Measurements from ENCODE around the gene CMIP.
"Not testable (repeated sequence)": the region's sequence is repeated elsewhere in the genome, so short reads cannot be mapped to it uniquely, and the experiment has no call there.

Gene CMIP

DNA sequence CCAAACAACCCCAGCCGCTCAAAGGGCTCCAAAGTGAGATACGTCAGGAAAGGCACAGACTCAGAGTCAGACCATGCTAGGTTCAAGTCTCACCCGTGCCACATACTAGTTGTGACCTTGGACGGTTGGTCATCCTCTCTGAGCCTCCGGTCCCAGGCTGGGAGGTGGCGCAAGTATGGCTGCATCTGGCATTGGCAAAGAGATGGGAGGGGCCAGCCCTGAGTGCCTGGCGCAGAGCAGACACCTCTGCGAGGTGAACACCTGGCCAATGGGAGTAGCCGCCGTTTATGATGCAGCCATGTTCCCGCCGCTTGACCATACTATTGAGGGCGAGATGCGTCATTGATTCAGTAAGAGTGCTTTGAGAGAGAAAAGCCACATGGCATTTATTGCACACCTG lies 236.7 kb downstream of the CMIP start:
- DNase-seq (ENCODE audit: low read depth in 2 of 2), result no peak

DNA sequence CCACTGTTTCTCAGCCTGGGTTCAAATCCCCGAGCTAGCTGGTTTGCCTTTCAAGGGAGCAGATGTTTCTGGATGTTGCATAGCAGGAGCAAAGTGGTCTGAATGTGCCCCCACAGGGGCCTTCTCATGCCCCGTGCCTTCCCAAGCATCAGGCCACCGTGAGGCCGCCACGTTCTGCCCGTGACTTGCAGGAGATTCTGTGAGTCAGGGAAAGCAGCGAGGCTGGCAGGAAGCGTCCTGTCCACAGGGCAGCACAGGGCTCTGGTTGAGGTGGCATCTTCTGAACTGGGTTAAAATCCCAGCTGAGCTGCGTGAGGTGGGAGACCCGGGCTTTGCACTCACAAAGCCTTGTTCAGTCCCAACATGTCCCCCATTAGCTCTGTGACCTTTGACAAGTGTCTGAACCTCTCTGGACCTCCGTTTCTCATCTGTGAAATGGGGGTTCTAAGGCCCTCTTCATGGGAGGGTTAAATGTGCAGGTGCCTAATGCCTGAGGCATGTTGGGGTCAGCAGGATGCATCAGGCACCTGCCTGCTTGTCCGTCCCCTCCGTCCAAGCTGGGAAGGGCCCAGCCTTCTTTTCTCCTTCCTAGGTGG lies 239.7 kb downstream of the CMIP start:
- no peak for DNase-seq (ENCODE audit: low read depth in 2 of 2)

- DNase-seq (ENCODE audit: low read depth in 2 of 2), result no peak
Measured at GRCh38 chr16:81684901-81685300, 240.3 kb downstream of the CMIP start.

- no peak for DNase-seq (ENCODE audit: low read depth in 2 of 2)
Measured at GRCh38 chr16:81686391-81687130, 242.0 kb downstream of the CMIP start.

DNA sequence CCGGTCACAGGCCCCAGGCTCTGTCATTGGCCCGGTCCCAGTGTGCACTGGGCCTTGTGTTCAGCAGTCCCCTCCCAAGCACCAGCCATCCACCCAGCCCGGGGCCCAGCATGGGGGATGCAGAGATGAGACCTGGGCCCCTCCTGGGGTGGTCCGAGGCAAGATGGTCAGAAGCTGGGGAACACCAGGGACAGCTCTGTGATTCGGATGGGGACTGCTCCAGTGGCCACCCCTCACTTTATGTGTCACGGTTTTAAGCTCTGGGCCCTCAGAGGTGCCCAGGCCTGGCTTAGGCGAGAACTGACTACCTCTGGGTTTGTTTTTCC lies 242.5 kb downstream of the CMIP start:
- no peak for DNase-seq (ENCODE audit: low read depth in 2 of 2)

DNA sequence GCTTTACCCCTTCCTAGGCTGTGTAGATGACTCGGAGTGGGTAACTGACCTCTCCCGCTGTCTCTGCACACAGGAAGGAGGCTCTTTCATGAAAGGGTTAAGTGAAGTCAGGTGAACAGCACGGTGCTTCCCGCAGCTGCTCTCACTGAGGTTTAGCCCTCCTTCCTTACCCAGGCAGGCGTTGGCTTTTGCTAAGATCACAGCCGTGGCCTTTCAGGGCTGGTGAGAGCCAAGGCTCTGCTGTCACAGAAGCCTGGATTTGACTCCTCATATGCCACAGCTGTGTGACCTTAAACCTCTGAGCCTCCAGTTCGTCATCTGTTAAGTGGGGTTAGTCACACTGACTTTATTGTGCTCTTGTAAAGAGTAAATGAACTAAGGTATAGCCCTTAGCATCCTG lies 243.6 kb downstream of the CMIP start:
- no peak for DNase-seq (ENCODE audit: low read depth in 2 of 2)

- DNase-seq (ENCODE audit: low read depth in 2 of 2), result not testable (repeated sequence)
Measured at GRCh38 chr16:81688839-81689238, 244.2 kb downstream of the CMIP start.

- DNase-seq (ENCODE audit: low read depth in 2 of 2), result no peak
Measured at GRCh38 chr16:81692021-81692420, 247.4 kb downstream of the CMIP start.

- no peak for DNase-seq (ENCODE audit: low read depth in 2 of 2)
Measured at GRCh38 chr16:81692571-81692970, 248.0 kb downstream of the CMIP start.

DNA sequence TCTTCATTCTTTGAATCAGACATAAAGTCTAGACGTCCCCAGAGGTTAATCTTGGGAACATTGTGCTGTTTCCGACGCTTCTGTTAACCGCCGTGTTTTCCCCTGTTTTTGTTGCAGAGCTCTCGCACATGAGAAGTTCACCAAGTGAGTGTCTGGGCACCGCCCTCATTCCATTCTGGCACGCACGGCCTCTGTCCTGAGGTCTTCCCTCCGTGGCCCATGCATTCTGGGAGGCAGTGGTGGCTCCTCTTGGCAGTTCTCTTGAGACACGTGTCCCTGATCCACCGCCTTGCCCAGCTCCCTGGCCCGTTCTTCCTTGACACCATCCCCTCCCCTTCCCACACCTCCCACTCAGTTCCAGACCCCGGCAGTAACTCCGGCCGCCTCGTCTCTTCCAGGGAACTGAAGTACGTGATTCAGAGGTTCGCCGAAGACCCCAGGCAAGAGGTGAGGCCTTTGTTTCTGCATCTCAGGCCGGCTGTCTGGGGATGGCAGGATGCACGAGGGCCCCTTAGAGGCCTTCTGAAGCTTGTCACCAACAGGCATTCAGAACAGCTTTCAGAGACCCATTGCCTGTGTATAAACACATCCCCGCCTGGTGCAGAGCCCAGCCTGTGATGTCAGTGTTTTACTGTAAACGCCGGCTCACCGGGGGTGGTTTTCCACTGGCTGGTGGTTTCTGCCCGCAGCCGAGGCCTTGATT lies 248.6 kb downstream of the CMIP start:
- no peak for DNase-seq (ENCODE audit: low read depth in 2 of 2)

DNA sequence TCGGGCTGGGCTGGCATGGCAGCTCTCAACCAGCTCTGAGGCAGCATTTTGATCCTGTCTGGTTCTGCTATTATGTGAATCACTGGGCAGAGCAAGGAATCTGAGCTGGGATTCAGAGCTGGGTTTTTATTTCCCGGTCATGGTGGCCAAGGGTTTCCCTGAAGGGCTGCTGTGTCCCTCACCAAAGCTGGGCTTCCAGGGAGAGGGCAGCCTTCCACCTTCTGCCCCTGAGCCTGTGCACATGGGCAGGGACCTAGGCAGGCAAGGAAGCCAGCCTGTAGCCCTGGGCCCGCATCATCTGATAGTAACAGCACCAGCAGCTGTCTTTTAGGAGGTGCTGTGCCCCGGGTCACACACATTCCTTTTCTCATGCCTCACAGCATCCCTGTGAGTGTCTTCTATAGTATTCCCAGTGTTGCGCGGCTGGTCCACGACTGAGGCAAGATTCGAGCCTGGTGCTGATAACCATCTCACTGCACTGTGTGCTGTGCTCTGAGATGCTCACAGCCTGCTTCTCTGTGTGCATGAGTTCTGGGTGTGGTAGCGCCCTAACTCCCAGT lies 249.2 kb downstream of the CMIP start:
- no peak for DNase-seq (ENCODE audit: low read depth in 2 of 2)

DNA sequence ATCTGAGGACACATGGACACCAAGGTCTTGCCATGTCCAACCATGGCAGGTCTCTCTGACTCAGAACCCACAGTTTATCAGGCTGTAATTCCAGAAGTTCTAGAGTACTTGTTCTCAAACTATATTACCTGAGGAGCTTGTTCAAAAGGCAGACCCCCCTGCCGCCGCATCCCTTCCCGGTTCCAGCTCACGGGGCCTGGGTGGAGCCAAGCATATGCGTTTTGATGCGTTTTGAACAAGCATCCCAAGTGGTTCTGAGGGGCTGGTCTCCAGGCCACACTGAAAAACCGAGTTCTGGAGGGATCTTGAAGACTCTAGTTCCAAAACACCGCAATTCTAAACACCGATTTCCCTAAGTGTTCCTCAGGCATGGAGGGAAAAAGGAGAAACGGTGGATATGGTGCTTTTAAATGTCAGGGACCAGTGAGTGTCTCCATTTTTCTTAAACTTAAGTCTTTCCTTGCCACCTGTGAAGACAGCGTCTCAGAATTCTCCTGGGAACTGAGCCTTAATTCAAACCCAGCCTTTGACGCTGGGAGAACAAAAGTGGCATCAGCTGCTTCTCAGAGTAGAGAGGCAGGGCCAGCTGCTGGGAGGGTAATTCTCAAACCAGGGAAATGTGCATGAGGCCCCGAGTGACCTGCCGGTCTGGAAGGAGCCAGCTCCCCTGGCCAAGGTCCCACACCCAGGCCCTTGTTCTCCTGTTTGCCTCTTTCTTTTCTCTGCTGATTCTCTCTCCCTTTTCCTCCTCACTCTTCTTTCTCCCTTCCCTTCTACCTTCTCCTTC lies 250.1 kb downstream of the CMIP start:
- no peak for DNase-seq (ENCODE audit: low read depth in 2 of 2)

DNA sequence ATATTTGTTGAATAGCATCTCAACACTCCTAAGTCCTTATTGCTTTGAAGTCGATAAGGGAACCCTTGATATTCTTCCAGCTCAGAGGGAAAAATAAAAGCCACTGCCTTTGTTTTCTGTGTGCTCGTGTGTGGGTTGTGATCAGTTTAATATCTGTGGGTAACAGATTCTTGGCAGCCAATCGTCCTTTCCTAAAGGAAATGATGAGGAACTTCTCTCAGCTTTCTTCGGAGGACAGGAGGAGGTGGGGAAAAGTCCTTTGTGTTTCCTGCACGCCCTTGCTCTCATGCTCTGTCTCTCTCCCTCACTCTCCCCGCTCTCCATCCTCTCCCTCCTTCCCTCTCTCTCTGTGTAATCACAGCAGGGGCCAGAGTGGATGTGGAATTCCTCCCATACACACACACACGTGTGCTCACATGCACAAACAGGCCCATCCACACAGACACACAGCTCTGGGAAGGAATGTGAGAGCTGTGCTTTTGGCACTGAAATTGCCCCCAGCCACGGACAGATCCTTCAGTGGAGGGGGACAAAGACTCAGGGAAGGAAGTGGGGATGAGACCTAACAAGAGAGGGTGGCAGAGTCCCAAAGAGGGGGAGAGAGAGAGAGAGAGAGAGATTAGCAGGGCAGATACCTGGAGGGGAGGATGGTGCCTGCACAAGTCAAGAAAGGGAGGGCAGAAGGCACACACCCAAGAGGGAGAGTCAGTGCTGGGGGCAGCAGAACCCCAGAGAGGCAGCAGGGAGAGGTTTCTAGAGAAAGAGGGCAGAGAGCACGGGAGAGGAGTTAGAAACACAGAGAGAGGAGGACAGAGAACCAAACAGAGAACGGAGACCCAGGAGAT lies 250.9 kb downstream of the CMIP start:
- no peak for DNase-seq (ENCODE audit: low read depth in 2 of 2)

DNA sequence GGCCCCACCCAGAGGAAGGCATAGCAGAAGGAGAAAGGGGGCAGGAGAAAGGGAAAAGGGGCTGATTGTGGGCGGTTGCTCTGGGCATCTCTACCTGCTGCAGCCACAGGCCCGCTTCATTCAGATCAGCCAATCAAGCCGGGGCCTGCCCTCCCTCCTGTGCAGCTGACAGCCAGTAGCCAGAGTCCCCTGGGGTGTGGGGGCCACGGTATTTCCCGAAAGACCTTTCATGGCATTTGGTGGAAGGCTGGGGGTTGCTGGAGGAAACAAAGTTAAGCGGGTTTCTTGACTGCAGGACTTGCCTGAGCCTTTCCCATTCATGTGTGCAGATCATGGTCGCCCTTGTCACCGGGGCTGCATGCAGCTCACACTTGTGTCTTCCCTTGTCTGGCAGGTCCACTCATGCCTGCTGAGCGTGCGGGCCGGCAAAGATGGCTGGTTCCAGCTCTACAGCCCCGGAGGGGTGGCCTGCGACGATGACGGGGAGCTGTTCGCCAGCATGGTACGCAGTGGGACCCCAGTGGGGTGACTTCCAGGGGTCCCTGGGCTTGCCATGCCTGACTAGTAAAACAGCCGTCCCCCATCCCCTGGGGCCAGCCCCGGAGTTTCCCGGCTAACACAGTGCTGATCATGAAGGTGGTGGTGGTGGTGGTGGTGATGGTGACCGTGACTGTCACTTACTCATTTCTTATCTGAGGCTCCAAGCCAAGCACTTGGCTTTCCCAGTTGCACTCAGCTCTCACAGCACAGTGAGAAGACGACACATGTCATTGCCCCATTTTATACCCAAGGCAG lies 251.8 kb downstream of the CMIP start:
- DNase-seq (ENCODE audit: low read depth in 2 of 2), result no peak

DNA sequence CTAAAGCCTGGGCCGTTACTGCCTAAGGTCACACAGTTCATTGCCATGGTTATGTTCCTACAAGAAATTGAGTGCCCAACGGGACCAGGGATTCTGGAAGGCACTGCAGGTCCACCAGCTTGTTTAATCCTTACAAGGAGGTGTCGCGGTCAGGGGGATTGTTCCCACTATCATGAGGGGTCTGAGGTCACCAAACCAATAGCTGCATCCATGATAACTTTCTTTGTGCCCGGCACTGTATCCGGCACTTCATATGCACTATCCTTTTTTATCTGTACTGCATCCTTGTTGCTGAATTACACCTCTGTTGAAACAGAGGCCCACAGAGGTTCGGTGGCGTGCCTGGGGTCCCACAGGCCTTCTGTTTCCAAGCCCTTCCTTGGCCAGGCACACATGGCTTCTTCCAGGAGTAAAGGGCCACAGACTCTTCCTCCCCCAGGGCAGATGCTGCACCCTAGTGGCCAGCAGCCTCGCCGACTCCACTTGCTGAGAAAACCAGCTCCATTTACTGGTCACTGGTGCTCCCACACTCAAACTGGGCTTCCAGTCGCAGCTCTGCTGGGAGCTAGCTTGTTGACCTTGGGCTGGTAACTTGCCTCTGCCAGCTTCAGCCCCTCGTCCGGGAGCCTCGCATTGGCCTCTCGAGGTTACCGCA lies 252.5 kb downstream of the CMIP start:
- no peak for DNase-seq (ENCODE audit: low read depth in 2 of 2)

GRCh38 chr16:81697616-81698309 lies 253.2 kb downstream of the CMIP start:
- DNase-seq (ENCODE audit: low read depth in 2 of 2), result no peak

- DNase-seq (ENCODE audit: low read depth in 2 of 2), result no peak
Measured at GRCh38 chr16:81698310-81698641, 253.7 kb downstream of the CMIP start.

GRCh38 chr16:81699596-81699995 lies 255.0 kb downstream of the CMIP start:
- no peak for DNase-seq (ENCODE audit: low read depth in 2 of 2)

DNA sequence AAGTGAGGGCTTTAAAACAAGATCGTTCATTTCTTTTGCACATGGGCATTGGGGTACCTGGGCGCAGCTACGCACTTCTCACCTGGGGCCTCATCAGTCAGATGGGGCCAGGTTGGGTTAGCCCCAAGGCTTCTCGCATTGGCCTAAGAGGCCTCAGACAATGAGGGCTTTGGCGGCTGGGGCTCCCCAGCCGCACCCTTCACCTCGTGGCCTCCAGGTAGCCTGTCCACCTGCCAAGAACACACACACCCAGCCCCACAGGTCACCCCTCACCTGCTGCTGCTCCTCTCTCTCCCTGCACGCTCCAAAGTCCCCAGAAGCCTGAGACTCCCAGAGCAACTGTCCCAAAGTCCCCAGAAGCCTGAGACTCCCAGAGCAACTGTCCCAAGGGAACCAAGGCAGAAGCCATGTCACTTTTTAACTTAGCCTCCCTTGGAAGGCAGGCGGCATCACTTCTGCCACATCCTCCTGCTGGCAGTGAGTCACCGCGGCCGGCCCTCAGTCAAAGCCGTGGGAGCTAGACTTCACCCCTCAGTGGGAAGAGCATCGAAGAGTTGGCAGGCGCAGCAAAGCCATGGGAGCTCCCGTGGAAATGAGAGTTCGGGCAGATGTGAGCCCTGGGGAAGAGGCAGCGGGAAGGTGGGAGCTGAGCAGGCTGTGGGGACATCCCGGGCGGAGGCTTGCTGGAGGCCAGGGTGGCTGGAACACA lies 255.6 kb downstream of the CMIP start:
- DNase-seq (ENCODE audit: low read depth in 2 of 2), result no peak
